Activated T-cell treated with anti-CD3 and anti-CD28 coated beads, Interleukin-2, amount 50 U/mL, for 72 hours (primary cell): ENCODE measurements around the gene CDKL5. TPM values are rescaled to one million over a fixed set of nuclear protein-coding genes. Genes with fewer than 3 reads are reported as not detected.

Experiments
- ATAC-seq, 2 donors: fragments of 150-1000 bp; cut with Tn5 transposase; replicated peaks in 1 of 2; 2 replicates each; pipeline ENCODE4 v1.10.0; 2021; ENCODE audit warnings: moderate library complexity in 2 of 2, mild to moderate bottlenecking in 1 of 2
- DNase-seq, 2 donors: peaks; one replicate each; pipeline ENCODE4 v3.0.0; 2021 to 2022; ENCODE audit warnings: mixed read lengths in 1 of 2
- H3K27ac Mint-ChIP-seq: one replicate; pipeline ENCODE4 v1.8.0; 2022; ENCODE audit warnings: mild to moderate bottlenecking, moderate library complexity, mixed read lengths
- H3K27me3 Mint-ChIP-seq: one replicate; pipeline ENCODE4 v1.8.0; 2022; ENCODE audit warnings: low read depth, mixed read lengths
- H3K36me3 Mint-ChIP-seq, 2 donors: one replicate each; pipeline ENCODE4 v1.8.0; 2022; ENCODE audit warnings: mixed read lengths in 2 of 2, mild to moderate bottlenecking in 1 of 2; ENCODE audit not compliant: insufficient read depth in 2 of 2
- H3K4me1 Mint-ChIP-seq: one replicate; pipeline ENCODE4 v1.8.0; 2022; ENCODE audit warnings: low read depth, mixed read lengths
- H3K4me3 Mint-ChIP-seq, 2 donors: one replicate each; pipeline ENCODE4 v1.8.0; 2022; ENCODE audit warnings: mild to moderate bottlenecking in 2 of 2, mixed read lengths in 2 of 2, moderate library complexity in 2 of 2
- H3K9me3 Mint-ChIP-seq, 2 donors: one replicate each; pipeline ENCODE4 v1.8.0; 2022; ENCODE audit warnings: mixed read lengths in 2 of 2
- total RNA-seq, 2 donors: library from RNA; stranded (reverse); gene quantifications; one replicate each; pipeline ENCODE4 v1.2.3, GENCODE V29; 2022

CDKL5 gene
- total RNA-seq, 2 donors from 2014 or later, result 2.2 to 2.6 TPM

DNA sequence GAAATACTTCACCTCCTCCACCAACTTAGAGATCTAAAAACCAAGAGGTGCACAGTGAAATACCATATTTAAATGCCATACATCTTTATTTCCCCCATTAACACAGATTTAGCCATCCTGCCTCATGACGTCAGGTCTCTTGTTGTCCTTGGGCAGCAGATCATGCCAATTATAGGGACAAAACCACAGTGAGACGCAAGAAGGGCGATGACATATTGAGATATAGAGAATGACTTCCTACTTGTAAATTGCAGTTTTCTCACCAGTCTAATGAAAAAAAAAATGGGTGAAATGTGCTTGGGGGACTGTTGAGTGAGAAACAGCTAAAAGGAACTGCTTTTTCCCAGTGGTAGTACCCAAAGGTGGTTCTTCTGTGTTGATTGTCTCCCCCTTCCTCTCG, 222.2 kb downstream of the CDKL5 start:
- H3K27ac Mint-ChIP-seq, result no peak overlapping the region
- H3K4me1 Mint-ChIP-seq, result no peaks in the 10 kb centered on the region
- H3K27me3 Mint-ChIP-seq, result no peaks in the 10 kb centered on the region
- ATAC-seq (no peak), DNase-seq (no peak)
- H3K9me3 Mint-ChIP-seq, result no peaks in the 10 kb centered on the region
- H3K4me3 Mint-ChIP-seq, result no peak overlapping the region
- no peaks in the 10 kb centered on the region for H3K36me3 Mint-ChIP-seq

DNA sequence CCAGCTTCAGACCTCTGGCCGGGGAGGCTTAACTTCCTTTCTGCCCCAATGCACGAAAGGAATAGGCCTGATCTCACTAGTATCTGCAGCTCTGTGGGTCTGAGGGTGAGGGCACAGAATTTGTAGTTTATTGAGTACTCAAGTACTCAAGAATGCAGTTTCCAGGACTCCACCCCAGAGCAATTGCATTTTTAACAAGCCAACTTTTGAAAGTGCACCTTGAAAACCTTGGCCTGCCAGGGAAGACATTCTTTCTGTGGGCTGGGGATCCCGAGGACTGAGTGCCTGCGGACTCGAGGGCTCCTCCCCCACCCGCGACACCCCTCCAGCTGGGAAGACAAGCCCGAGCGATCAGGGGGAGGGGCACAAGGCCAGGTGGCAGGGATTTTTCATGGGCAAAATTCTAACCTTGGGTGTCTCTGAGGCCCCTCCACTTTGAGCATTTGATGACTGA, 224.1 kb downstream of the CDKL5 start:
- H3K9me3 Mint-ChIP-seq, result no peaks in the 10 kb centered on the region
- no peaks in the 10 kb centered on the region for H3K27me3 Mint-ChIP-seq
- no peaks in the 10 kb centered on the region for H3K36me3 Mint-ChIP-seq
- H3K4me1 Mint-ChIP-seq, result no peaks in the 10 kb centered on the region
- ATAC-seq, result no peak
- H3K27ac Mint-ChIP-seq, result no peak overlapping the region
- DNase-seq, result no peak
- H3K4me3 Mint-ChIP-seq, result no peak overlapping the region

DNA sequence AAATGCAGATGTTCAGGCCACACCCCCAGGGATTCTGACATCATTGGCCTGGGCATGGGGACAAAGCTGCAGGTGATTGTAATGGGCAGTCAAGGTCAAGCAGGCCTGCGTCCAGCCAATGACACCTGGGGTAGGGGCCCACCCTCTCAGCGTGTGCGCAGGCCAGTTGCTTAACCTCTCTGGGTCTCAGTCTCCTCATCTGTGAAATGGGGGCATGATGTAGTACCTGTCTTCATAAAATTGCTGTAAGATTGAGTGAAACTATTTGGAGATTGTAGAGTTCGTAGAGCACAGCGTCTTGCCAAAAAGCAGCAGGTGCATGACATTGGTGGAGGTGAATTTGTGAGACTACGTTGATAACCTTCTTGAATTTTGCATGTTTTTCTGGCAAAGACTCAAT, 225.3 kb downstream of the CDKL5 start:
- H3K4me3 Mint-ChIP-seq, result no peak overlapping the region
- no peaks in the 10 kb centered on the region for H3K27me3 Mint-ChIP-seq
- no peaks in the 10 kb centered on the region for H3K36me3 Mint-ChIP-seq
- DNase-seq (no peak), ATAC-seq (no peak)
- no peaks in the 10 kb centered on the region for H3K4me1 Mint-ChIP-seq
- no peak overlapping the region for H3K27ac Mint-ChIP-seq
- no peaks in the 10 kb centered on the region for H3K9me3 Mint-ChIP-seq

DNA sequence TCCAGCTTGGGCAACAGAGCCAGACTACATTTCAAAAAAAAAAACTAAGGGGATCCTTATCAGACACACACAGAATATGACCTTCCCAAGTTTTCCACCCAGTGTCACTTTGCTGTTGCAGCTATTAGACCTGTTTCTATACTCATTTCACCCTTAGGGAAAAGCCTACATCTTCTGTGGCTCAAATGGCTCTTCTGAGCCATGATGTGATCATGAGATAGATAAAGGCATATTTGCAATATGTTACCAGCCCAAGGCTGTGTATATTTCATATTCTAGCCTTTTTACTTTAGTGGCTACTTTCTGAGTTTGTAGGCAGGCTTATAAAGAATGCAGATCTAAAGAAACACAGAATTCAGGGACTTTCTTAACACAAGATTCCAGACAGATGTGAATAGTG, 227.2 kb downstream of the CDKL5 start:
- Mint-ChIP-seq H3K4me3 (no peak overlapping the region), H3K27me3 (no peaks in the 10 kb centered on the region), H3K36me3 (no peaks in the 10 kb centered on the region)

DNA sequence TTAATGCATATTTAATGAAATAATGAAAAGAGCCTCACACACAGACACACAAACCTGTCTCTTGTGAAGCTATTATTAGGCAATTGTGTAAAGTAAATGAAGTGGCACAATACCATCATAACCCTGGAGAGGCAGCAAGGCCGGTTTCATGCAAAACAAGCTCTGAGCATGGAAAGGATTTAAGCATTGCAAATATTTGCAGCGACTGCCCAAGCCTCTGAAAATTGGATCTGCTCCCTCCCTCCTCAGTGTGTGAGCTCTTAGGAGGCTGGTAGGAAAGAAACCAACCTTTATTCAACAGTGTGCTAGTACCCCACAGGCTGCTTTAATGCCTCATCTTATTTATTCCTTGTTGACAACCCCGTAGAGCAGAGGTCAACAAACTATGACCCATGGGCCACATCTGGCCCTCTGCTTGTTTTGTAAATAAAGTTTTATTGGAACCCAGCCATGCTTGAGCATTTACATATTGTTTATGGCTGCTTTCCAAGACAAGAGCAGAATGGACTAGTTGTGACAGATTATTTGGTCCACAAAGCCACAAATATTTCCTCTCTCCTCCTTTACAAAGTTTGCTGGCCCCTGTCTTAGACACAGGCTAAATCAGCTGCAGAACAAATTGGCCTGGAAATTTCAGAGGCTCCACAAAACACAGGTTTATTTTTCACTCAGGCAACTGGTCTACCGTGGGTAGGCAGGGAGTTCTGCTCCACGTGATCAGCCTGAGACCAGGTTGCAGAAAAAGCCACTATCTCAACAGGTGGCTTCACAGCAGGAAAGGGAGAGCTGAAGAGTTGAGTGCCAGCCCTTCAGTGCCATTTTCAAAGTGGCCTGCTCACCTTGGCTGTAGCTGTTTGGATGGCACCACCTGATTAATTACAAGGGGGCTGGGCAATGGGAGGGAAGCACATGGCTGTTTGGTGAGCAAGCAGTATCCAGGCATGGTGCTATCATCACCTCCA, 229.7 kb downstream of the CDKL5 start:
- ATAC-seq, result no peak
- no peaks in the 10 kb centered on the region for H3K4me1 Mint-ChIP-seq
- H3K4me3 Mint-ChIP-seq, result no peak overlapping the region
- no peak overlapping the region for H3K27ac Mint-ChIP-seq
- no peaks in the 10 kb centered on the region for H3K36me3 Mint-ChIP-seq
- no peaks in the 10 kb centered on the region for H3K27me3 Mint-ChIP-seq
- no peak for DNase-seq
- no peaks in the 10 kb centered on the region for H3K9me3 Mint-ChIP-seq

More for the DNA sequence above, 227.2 kb downstream of the CDKL5 start:
- no peak for DNase-seq
- no peaks in the 10 kb centered on the region for H3K9me3 Mint-ChIP-seq
- H3K27ac Mint-ChIP-seq, result no peak overlapping the region
- H3K4me1 Mint-ChIP-seq, result no peaks in the 10 kb centered on the region
- no peak for ATAC-seq

DNA sequence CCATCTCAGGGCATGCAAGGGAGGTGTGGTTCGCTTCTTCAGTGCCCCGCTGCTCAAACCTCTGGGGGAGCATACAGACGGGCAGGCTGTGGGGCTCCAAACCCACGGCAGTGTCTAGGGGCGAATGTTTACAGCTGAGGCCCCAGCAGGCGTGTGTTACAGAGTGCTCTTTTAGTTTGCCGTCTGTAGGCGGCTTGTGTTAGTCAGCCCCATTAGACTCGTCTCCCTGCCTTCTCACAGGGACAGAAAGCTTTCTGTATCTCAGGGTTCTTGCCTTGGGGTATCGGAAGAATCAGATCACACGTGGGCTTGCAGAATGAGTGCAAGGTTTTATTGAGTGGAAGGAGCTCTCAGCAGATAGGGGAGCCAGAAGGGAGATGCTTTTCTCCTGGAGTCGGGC, 235.9 kb downstream of the CDKL5 start:
- Mint-ChIP-seq H3K4me1 (no peaks in the 10 kb centered on the region), H3K9me3 (peaks cover 2 to 4% of the 10 kb centered on the region in 2 donors), H3K4me3 (no peak overlapping the region), H3K36me3 (no peaks in the 10 kb centered on the region), H3K27ac (no peak overlapping the region), H3K27me3 (peaks cover 3% of the 10 kb centered on the region)
- ATAC-seq (no peak), DNase-seq (no peak)

DNA sequence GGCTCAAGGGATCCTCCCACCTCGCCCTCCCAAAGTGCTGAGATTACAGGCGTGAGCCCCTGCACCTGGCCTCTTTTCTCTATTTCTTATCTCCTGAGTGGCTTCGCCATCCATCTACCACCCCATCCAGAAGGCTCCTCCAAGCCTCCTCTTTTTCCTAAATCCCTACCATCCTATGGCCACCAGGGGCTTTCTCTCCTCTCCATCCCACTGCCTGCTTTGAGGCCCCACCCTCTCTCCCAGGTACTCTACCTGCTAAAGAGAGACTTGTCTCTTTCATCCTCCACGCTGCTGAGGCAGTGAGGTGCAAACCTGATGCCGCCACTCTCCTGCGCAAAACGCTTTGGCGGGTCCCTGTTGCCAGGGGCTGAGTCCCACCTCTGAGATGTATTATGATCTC, 239.5 kb downstream of the CDKL5 start:
- Mint-ChIP-seq H3K9me3 (peaks cover 2 to 4% of the 10 kb centered on the region in 2 donors), H3K36me3 (no peaks in the 10 kb centered on the region), H3K4me1 (peaks cover 6% of the 10 kb centered on the region), H3K27ac (no peak overlapping the region), H3K27me3 (peaks cover 6% of the 10 kb centered on the region), H3K4me3 (no peak overlapping the region)
- DNase-seq (no peak), ATAC-seq (no peak)

DNA sequence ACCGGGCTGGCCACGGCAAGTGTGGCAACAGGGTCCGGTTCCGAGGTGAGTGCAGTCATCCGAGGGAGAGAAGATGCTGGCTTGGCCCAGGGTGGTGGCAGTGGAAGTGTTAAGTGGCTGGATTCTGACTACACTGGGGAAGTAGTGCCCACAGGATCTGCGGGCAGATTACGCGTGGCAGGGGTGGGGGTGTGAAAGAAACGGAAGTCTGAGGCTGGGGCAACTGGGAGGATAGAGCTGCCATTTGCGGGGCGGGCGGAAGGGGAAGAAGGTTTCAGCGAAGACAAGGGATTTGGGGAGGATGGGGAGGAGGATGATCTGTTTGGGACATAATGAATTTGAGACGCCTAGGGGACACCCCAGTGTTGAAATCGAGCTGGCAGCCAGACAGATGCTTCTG, 241.2 kb downstream of the CDKL5 start:
- Mint-ChIP-seq H3K27me3 (peaks cover 6% of the 10 kb centered on the region), H3K27ac (no peak overlapping the region), H3K4me3 (no peak overlapping the region), H3K36me3 (no peaks in the 10 kb centered on the region), H3K9me3 (peaks cover 2 to 4% of the 10 kb centered on the region in 2 donors), H3K4me1 (peaks cover 6% of the 10 kb centered on the region)
- ATAC-seq (no peak), DNase-seq (no peak)

DNA sequence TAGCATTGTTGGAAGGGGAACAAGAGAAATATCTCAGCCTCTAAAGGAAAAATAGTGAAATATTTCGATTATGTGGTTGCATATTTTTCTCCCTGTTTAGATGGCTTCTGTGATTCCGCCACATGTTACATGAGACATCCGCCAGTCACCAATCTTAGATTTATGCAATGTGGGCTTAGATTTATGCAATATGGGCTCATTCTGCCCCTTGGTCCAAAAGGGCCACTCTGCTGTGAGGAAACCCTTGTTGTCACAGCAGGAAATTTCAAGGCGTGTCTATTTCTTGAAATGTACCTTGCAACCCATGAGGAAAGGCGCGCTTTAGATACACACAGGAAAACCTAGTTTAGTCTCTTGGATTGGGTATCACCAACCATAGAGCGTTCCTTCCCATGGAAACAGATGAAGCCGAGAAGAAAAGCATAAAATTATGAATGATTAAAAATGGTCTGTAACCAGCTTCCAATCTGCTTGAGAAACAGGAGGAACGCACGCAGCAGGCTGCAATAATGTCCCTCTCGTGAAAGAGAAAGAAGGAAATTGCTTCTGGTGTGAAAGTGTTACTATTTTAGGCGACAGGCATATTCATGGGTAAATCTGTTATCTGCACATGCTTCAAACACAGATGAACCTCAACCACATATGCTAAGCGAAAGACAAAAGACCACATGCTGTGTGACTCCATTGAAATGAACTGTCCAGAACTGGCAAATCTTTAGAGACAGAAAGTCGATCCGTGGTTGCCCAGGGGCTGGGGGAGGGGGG, 242.8 kb downstream of the CDKL5 start:
- Mint-ChIP-seq H3K4me1 (peaks cover 6% of the 10 kb centered on the region), H3K27ac (no peak overlapping the region), H3K36me3 (no peaks in the 10 kb centered on the region), H3K4me3 (peak overlapping the region; percentile 39 to 52), H3K27me3 (peaks cover 6% of the 10 kb centered on the region), H3K9me3 (peaks cover 2 to 4% of the 10 kb centered on the region in 2 donors)
- DNase-seq, result no peak
- ATAC-seq, result no peak

DNA sequence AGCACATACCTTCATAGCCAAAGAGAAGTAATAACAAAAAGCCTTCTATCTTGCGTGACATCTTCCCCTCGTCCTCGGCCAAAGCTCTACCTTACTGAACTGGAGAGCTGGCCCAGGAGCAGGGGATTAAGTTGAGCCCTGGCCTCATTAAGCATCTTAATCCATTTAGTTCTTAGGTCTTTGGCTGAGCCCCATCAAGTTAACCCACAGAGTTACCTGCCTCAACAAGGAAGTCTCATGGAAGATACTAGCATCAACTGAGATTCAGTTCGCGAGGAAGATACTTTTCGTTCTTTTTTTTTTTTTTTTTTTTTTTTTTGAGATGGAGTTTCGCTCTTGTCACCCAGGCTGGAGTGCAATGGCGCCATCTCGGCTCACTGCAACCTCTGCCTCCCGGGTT, 246.6 kb downstream of the CDKL5 start, which contains the start of gene RS1:
TSS of gene RS1 (minus strand) at position 101 of the 400 bp plus-strand sequence. CDS start at position 61, 40 bp downstream.
- Mint-ChIP-seq H3K27ac (no peak within 1 kb of the TSS), H3K36me3 (no peaks in the 10 kb centered on the region), H3K4me1 (peaks cover 6% of the 10 kb centered on the region), H3K27me3 (no peaks in the 10 kb centered on the region), H3K9me3 (no peaks in the 10 kb centered on the region), H3K4me3 (peak within 1 kb of the TSS in 1 of 2 donors; percentile 32)
- ATAC-seq (no peak), DNase-seq (no peak)

DNA sequence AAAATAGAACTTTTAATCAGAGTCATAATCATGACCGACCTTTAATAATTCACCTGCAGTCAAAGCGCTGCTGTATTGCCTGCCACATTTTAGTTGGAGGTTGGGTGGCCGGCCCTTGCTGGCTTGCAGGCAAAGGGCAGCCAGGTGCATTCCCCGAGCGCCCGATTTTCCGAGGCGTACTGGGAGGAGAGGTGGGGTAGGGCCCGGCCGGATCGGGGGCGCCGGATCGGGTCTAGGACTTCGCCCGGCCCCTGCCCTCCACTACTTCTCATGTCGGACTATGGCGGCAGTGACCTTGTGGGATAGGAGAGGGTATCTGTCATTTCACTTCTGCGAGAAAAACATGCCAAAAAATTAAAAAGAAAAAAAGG, 249.0 kb downstream of the CDKL5 start:
- Mint-ChIP-seq H3K27me3 (no peaks in the 10 kb centered on the region), H3K4me3 (peak overlapping the region; percentile 81 to 82), H3K27ac (peak overlapping the region; percentile 90), H3K36me3 (no peaks in the 10 kb centered on the region), H3K9me3 (no peaks in the 10 kb centered on the region), H3K4me1 (no peaks in the 10 kb centered on the region)
- ATAC-seq (peak; percentile 43 to 45), DNase-seq (peak in 1 of 2 donors; percentile 20)

DNA sequence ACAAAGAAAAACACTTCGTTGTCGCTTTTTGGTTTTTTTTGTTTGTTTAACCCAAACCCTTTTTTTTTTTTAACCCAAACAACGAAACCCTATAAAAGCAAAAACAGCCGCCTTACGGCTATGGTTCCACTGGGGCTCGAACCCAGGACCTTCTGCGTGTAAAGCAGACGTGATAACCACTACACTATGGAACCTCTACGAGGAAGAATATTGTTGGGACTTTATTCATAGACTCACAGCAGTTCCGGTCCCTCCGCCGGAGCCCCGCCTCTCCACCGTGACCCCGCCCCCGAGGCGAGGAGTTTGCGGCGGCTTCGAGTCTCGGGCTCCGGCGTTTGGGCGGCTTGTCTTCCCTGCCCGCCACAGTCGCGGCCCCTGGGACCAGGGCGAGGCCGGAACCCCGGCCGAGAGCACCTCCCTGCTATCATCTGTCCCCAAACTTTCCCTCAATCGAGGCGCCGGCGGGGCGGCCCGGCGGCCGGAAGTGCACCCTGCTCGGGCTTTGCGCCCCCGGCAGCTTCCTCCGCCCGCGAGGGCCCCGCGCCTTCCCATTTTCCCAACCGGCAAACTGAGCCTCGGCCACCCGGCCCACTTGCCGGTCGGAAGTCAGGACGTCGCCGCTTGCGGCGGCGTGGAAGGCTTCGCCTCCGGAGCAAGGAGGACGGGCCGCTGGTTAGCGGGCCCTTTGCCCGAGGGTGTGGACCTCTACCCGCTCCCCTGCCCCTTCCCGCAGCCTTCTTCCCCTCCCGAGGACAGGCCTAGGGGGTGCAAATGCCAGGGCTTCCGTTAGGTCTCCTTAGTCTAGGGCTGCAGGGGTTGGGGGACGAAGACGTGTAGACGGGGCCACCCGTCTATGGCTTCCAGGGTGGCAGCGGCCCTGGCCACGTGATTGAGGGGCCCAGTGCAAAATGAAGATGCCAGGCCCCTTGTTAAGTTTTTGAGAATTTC, 249.7 kb downstream of the CDKL5 start:
- ATAC-seq (peak; percentile 86 to 88), DNase-seq (peak; percentile 78 to 84)
- Mint-ChIP-seq H3K9me3 (no peaks in the 10 kb centered on the region), H3K27me3 (no peaks in the 10 kb centered on the region), H3K4me1 (no peaks in the 10 kb centered on the region), H3K36me3 (no peaks in the 10 kb centered on the region), H3K4me3 (peak overlapping the region; percentile 81 to 82), H3K27ac (peak overlapping the region; percentile 90)
